GM18909 (cell line): ENCODE results near the gene HSD3B7.
A peak's percentile ranks its signal among the peaks of the same experiment; 100 is the strongest.

Source experiments
- ATAC-seq: cut with Tn5 transposase; IDR thresholded peaks from one replicate; pipeline ENCODE4 v1.9.1; 2021; ENCODE audit warnings: mild to moderate bottlenecking; ENCODE audit not compliant: unreplicated experiment, poor library complexity

Gene HSD3B7

DNA sequence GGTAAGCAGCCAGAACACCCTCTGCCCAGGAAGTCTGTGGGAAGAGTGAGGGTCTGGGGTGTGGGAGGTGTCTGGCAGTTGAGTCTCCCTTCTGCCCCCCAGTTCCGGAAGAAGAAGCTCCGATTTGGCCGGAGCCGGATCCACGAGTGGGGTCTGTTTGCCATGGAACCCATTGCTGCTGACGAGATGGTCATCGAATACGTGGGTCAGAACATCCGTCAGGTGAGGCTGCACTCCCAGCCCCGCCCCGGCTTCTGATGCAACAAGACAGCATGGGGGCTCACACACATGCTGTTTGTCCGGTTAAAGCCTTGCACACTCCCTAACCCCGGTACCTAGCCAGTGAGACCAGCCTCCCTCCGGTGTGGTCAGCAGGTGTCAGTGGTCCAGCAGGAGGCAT, 4.0 kb upstream of the HSD3B7 start:
- ATAC-seq = no peak

DNA sequence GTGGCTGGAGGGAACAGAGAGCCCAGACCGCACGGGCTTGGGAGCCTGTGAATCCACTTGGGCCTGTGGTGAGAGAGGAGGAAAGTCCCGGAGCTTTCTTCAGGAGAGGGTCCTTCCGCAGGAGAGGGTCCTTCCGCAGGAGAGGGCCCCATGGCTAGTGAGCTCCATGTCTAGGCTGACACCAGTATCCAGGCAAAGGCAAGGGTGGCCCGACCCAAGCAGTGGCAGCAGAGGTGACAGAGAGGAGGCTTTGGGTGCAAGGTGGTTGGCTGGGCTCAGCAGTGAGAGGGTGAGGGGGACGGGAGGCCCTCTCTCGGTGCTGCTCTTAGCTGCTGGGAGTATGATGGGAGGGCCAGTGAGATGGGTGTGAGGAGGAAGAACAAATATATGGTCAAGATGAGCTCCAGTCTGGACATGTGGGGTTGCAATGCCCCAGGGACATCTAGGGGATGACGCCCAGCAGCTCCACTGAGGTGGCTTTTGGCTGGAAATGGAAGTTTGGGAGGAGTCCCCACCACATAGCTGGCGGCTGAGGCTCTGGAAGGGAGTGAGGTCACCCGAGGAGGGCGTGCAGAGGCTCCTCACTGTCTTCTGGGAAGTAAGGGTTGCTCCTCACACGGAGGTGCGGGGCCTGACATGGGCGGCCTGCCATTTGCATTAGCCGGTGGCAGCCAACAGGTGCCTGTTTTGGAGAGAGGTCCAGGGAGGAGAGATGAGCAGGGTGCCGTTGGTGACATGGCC, 2.3 kb upstream of the HSD3B7 start:
- no peak for ATAC-seq

DNA sequence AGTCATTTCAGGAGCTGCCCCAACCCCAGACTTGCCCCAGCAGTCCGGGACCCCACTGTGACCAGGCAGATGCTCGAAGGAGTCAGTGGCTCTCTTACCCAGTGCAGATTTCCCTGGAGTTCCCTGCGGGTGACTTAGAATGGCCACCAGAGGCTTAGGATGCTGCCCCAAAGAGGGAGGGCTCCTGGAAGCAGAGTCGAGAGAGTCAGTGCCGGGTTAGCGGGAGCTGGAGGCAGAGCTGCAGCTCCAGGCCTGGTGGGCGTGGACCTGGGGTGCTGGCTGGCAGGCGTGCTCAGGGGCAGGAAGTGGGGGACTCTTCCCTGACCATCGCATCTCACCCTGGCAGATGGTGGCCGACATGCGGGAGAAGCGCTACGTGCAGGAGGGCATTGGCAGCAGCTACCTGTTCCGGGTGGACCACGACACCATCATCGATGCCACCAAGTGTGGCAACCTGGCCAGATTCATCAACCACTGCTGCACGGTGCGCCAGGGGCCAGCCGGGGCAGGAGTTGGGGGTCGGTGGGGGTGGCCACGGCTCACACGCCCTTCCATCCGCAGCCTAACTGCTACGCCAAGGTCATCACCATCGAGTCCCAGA, 1.6 kb upstream of the HSD3B7 start:
- no peak for ATAC-seq

DNA sequence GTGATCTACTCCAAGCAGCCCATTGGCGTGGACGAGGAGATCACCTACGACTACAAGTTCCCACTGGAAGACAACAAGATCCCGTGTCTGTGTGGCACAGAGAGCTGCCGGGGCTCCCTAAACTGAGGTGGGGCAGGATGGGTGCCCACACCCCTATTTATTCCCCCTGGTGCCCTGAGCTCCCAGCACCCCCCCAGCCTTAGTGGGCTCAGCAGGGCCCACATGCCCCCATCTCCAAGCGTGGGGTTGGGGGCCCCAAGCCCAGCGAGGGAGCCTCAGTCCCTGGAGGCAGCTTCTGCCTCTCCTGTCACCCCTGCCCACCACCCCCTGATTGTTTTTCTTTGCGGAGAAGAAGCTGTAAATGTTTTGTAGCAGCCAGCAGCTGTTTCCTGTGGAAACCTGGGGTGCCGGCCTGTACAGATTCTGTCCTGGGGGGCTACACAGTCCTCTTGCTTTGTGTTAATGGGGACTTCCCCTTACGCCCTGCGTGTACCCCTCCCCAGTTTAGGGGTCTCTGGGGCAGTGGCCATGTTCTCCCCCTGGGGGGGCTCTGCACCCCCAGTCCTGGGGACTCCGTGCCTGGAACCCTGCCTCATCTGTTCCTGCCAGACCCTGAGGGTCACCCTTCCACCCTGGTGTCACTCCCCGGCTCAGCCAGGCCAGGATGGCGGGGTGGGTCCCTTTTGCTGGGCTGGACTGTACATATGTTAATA, 953 bp upstream of the HSD3B7 start:
- no peak for ATAC-seq

DNA sequence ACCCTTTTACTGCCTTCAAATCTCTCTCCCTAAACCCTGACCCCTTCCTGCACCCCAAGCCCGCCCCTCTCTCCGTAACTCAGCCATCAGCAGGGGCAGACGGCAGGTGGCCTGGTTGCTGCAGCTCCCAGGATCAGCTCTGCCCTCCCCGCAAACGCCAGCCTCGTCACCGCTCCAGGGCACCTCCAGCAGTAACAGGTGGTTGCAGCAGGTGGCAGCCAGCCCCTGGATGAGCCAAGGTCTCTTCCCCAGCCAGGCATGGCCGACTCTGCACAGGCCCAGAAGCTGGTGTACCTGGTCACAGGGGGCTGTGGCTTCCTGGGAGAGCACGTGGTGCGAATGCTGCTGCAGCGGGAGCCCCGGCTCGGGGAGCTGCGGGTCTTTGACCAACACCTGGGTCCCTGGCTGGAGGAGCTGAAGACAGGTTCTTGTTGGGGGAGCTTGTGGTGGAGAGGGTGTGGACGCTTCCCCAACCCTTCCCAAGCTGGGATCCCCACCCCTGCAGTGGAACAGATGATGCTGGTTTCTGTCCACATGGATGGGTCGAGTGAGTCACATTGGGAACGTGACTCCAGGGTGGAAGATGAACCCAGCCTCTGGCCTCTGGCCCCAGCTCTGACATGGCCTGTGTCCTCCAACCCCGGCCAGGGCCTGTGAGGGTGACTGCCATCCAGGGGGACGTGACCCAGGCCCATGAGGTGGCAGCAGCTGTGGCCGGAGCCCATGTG, 558 bp downstream of the HSD3B7 start:
- ATAC-seq = no peak

DNA sequence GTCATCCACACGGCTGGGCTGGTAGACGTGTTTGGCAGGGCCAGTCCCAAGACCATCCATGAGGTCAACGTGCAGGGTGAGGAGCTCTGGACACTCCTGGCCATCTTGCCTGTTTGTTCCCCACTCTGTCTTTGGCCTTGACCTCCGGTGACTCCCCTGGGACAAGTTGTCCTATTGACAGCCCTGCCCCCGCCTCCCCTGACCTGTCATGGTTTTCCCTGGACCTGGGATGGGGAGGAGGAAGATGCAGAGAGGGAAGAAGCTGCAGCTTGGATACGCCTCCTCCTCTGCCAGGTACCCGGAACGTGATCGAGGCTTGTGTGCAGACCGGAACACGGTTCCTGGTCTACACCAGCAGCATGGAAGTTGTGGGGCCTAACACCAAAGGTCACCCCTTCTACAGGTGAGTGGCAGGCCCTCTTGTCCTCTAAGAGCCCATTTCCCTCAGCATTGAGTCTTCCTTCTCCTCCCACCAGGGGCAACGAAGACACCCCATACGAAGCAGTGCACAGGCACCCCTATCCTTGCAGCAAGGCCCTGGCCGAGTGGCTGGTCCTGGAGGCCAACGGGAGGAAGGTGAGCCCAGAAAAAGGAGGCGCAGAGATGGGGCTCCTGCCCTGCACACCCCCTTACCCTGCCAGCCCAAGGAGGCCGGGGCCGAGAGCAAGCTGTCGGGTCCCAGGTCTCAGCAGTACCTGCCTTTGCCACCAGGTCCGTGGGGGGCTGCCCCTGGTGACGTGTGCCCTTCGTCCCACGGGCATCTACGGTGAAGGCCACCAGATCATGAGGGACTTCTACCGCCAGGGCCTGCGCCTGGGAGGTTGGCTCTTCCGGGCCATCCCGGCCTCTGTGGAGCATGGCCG, 1.4 kb downstream of the HSD3B7 start:
- ATAC-seq = no peak

DNA sequence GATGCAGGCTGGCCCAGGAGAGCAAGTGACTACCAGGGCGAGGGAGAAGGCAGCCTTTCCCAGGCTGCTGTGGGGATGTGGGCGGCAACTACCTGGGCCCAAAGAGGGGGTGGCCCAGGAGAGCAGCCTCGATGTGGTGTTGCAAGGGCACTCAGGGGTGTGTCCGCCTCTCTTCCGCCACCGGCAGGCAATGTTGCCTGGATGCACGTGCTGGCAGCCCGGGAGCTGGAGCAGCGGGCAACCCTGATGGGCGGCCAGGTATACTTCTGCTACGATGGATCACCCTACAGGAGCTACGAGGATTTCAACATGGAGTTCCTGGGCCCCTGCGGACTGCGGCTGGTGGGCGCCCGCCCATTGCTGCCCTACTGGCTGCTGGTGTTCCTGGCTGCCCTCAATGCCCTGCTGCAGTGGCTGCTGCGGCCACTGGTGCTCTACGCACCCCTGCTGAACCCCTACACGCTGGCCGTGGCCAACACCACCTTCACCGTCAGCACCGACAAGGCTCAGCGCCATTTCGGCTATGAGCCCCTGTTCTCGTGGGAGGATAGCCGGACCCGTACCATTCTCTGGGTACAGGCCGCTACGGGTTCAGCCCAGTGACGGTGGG, 2.7 kb downstream of the HSD3B7 start:
- ATAC-seq = no peak

DNA sequence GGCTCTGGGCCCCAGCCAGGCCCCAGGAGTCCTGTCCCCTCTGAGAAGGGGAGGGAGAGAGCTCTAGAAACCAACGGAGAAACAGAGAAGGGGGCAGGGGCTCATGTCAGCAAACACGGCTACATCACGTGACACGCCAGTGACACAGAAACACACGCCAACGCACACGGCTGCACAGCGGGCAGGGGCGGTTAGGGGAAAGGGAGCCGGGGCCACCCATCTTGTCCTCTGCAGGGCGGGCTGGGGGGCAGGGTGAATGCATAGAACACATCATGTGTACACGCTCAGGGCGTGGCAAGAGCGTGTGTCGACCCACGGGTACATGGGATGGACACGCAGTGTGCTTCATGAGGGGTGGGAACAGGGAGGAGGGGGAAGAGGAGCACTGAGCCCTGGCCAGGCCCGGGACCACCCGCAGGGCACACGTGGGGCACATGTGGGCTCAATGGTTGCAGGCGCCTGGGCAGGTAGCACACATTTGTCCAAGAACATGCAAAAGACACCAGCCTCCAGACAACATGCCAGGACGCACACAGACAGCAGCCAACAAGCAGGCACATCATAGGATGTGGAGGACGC, 4.6 kb downstream of the HSD3B7 start:
- ATAC-seq = no peak

DNA sequence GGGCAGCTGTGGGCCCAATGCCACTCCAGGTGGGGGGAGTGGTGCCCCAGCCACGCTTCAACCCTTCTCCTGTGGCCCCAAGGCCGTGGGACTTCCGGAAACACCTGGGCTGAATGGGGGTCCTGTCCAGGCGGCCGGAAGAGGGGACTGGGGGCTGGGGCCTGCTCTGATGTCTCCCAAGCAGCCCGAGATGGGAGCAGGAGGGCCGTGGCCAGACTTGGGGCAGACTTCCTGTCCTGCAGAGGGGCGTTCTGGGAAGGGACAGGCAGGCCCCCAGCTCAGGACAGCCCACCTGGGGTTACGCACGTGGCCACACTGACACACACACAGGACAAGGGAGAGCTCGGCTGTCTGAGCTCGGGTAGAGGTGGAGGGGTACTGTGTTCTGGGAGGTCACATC, 5.1 kb downstream of the HSD3B7 start:
- ATAC-seq = no peak

DNA sequence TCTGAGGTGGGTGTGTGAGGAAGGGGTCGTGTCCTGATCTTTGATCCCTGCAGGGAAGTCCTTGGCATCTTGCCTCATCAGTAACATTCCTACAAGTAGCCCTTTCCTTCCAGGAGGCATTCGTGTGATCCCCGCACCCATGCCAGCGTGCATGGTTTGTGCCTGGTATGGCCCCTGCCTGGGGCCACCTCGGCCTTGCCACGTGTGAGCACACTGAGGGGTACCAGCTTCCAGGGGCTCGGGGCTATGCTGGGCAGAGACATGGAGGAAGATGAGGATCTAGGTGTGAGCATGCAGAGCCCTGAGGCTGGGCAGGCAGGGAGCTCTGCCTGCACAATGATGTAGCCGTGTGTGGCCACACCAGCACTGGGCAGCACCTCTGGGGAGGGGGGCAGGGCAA, 6.0 kb downstream of the HSD3B7 start:
- ATAC-seq = no peak

DNA sequence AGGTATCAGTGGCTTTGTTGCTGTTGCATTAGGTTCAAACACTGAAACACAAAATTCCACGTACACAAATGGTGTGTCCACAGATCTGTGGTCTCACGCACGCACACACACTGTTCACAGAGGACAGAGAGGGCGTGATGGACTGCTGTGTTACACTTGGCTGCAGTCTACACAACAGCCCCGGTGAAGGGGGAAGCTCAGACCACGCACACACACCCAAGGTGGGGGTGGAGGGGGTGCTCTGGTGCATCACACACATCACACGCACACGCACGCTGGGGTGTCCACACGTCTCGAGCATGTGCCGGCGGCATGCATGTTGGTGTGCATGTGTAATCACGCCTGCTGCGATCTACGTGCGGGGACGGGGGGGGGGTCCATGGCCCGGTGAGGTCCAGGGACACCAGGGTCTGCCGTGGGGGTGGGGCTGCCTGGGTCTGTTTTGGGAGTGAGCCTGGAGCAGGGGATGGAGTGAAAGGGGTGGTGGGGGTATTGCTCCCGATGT, 7.3 kb downstream of the HSD3B7 start:
- no peak for ATAC-seq

DNA sequence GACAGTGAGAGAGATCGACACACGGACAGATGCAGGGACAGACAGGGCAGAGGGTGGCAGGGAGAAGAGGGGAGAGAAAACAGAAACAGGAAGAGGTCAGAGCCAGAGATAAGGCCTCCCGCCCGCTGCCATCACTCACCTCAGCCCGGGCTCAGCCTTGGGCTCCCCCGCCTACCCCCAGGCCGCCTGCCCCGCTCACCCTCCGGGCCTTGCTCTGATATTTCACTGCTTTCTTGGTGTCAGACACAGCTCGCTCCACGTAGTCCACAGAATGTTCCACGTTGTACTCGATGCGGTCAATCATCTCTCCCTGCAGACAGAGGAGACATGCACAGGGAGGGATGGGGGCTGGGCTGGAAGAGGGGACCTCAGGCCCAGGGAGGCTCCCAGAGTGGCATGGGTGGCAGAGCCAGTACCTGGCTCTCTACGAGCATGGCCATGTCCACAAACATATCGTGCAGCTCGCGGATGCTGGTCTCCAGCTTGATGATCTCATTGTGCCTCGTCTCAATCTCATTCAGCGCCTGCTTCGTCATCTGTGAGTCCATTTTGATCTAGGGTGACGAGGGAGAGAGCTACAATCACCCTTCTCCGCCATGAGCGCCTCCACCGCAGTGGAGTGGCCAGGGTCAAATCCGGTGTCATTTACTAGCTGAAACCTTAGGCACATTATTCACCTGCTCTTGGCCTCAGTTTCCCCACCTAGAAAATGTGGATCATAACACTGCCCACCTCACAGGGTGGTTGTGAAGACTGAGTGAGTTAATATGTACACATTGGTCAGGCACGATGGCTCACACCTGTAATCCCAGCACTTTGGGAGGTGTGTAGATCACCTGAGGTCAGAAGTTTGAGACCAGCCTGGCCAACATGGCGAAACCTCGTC, 8.2 kb downstream of the HSD3B7 start:
- no peak for ATAC-seq

DNA sequence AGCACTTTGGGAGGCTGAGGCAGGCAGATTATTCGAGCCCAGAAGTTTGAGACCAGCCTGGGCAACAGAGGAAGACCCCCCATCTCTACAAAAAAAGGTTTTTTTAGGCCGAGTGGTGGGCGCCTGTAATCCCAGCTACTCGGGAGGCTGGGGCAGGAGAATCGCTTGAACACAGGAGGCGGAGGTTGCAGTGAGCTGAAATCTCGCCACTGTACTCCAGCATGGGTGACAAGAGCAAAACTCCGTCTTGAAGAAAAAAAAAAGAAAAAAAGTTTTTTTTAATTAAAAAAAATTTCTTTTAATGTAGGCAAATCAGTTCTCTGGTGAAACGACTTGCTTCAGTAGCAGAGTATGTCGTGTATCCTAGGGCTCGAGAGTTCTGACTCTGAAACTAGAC, 10.9 kb downstream of the HSD3B7 start:
- ATAC-seq = no peak

DNA sequence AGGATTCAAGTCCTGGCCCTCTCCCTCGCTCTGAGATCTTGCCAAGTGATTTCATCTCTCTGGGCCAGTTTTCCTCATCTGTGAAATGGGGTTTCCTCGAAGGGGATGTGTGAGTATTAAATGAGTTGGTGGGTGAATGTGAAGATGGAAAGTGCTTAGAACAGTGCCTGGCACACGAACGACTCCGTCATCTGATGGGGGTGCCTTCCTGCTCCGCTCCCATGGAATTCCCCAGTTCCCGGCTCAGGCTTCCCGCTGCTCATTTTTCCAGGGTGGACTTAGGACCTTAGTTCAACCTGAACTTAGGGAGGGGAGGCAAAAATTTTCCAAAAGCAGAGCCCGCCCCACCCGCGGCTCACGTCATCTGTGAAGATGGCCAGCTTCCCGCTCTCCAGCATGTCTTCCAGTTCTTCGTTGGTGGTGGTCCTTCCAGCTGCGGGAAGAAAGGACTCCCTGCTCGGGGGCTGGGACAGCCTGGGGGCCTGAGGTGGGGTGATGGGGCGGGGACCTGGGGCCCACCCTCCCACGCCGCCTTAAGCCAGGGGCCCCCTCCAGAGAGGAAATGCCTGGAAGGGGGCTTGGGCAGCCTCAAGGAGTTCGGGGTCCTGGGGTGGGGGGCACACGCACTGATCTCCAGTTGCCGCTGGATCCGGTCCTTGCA, 11.4 kb downstream of the HSD3B7 start:
- ATAC-seq = no peak

DNA sequence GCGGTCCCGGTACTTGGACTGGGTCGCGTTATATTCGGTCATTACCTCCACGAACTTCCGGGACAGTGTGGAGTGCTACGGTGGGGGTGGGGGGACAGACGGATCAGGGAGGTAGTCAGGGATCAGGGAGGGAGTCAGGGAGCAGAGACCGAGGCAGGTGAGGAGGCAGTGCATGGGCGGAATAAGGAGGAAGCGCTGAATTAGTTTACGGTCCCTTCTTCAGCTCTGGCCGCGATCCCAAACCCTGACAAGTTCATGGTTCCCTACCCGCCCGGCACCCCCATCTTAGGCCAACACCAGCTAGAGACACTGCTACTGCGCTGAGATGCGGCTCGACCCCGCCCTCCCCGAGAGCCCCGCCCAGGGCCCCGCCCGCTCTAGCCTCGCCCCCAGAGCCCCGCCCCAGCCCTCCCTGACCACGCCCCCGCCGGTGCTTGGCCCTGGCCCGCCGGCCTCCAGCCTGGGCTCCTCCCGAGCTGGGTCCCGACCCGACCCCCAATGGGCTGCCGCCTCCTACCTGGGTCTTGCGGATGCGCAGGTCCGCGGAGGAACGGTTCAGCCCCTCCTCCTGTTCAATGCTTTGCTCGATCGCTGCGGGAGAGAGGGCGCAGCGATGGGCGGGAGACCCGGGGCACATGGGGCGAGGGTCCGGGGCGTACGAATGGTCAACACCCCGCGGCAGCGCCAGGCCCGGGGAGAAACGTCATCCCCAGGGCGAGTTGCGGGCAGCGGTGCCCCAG, 12.1 kb downstream of the HSD3B7 start:
- ATAC-seq = peak; percentile 67

DNA sequence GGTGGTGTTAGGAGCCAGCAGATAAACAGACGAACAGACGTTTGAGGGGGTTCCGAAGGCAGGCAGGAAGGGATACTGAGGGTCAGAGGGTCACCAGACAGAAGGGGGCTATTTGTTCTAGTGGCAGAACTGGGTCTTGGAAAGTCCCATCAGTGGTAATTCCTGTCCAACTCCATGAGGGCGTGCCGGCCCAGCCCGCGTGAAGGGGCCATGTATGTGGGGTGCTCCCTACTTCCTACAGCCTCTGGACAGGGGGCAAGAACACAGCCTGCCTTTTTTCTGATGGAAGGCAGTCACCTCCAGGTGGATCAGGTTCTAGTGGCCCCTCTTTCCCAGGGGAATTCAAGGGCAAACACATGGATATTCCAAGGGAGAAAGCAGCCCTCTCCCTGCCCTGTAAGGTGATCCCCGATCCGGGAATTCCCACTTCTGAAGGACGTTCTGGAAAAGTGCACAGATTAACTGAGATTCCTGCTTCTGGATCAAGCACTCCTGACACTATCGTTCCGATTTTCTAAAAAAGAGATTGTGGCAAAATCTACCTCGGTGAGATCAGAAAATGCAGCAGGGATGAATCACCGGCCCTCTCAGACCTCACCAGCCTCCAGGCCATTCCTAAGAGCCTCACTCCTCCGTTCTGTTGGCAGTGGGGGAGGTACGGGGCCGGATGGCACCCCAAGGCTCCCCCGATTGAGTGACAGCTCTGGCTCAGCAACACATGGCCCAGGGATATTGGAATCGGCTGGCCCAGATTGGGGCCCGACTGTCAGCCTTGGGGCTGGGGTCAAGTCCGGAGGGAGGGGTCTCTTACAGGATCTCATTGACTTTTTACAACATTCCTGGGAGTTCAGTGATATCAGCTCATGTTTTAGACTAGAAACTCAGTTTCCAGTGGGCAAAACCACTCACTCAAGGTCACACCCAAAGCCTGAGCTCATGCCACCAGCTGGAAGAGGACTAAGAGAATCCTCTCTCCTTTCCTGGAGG, 13.0 kb downstream of the HSD3B7 start:
- ATAC-seq = no peak
